Measurements from ENCODE around the gene IL17REL.

IL17REL gene

DNA sequence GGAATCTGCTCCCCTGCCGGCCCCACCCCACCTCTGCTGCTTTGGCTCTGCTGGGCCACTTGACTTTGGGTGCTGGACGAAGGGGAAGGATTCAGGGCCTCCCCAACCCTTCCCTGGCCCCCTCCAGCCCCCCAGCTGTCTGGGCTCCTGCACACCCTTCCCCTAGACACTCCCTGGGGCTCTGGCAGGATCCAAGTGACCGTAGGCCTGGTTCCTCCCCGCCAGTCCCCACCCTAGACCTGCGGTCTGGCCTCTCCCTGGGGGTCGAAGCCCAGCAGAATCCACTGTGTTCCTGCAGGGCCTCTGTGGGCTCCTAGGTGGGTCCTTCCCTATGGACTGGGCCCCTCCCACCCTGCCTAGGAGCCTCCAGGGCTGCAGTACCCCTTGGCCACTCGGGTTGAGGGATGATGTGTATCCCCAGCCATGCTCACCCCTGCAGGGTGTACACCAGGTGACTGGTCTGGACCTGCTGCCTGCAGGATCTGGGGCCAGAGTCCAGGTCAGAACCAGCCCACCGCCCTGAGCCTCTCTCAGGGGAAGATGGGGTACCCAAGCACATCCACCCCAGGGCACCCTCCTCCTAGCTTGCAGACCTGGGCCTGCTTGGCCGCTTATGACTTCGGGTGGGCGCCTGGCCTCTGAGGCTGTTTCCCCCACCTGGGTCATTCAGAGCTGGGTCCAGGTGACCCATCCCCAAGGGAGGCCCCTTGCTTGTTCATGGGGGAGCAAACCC lies 46.4 kb downstream of the IL17REL start:
- no peak for DNase-seq

DNA sequence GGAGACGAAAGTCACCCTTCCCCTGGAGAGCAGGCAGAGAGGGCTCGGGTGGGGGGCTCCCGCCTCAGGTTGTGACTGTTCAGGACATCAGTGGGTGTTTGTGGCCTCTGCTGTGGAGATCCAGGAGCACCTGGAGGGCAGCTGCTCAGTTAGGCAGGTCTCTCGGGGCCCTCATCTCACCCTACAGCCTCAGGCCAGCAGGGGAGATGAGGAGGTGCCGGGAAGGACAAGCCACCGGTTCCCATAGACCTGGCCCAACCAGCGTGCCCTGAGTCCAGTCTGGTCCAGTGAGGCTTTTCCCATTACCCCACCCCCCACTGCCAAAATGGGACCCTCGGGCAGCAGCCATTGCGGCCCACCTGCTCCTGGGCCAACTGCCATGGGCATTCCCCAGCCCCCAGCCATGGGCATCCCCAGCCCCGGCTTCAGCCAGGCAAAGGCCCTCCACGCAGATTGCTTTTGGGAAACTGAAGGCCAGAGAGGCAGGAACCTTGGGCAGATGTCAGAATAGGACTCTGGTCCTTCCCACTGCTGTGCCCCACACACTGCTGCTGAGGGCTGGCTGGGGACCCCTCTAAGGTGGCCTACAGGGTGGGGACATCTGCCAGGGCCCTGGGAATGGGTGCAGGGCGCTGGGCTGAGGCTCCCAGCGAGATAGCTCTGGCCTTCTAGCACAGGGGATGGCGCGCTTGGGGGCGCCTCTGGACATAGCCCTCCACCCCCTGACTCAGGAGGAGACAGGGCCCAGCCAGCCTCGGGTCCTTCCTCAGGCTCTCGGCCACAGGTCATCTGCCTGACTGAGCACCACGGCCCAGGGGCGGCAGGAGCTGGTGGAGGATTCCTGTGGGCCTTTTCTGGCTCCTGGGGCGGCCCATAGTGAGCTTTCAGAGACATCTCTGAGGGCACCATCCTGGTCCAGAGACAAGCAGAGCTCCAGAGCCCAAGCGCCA lies 47.2 kb downstream of the IL17REL start:
- no peak for DNase-seq

DNA sequence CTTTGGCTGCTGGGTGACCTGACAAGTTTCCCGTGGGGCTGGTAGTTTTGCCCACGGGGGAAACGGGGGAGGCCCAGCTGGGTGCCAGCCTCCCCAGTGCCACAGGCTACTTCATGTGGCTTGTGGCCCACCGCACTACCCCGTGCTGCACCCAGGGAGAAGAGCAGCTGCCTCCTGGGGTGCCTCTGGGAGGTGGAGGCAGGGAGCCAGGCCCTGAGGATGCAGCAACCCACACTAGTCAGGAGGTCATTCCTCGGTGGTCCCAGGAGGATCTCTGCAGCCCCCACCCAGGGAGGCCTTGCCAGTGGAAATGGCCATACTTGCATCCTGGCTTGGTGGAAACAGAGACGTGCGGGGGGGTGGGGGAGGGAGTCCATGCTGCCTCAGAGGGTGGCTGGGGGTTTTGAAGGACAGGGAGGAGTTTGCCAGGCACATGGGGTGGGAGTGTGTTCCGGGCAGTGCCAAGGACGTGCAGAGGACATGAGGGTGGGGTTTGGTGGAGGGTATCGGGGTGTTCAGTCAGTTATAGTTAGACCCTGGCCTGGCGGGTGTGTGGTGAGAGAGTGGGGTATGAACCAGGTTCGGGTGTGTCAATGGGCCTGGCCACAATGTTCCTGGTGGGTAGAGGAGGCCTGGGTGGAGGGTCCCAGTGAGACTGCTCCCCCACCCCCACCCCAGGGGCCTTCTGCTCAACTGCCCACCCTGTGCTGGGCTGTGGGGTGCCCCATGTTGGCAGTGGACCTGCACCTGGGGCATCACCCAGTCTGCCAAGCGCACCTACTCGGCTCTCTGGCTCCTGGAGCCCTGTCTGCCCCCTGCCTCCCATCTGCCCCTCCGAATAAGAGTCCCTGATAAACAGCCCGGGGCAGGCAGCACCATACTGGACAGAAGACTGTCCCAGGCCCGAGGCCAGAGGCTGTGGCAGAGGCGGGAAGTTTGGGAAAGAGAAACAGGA lies 48.2 kb downstream of the IL17REL start:
- no peak for DNase-seq

DNA sequence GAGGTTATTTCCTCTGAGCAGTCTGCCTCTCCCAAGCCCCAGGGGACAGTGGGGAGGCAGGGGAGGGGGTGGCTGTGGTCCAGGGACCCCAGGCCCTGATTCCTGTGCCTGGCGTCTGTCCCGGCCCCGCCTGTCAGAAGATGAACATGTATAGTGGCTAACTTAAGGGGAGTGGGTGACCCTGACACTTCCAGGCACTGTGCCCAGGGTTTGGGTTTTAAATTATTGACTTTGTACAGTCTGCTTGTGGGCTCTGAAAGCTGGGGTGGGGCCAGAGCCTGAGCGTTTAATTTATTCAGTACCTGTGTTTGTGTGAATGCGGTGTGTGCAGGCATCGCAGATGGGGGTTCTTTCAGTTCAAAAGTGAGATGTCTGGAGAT lies 48.9 kb downstream of the IL17REL start:
- no peak for DNase-seq

DNA sequence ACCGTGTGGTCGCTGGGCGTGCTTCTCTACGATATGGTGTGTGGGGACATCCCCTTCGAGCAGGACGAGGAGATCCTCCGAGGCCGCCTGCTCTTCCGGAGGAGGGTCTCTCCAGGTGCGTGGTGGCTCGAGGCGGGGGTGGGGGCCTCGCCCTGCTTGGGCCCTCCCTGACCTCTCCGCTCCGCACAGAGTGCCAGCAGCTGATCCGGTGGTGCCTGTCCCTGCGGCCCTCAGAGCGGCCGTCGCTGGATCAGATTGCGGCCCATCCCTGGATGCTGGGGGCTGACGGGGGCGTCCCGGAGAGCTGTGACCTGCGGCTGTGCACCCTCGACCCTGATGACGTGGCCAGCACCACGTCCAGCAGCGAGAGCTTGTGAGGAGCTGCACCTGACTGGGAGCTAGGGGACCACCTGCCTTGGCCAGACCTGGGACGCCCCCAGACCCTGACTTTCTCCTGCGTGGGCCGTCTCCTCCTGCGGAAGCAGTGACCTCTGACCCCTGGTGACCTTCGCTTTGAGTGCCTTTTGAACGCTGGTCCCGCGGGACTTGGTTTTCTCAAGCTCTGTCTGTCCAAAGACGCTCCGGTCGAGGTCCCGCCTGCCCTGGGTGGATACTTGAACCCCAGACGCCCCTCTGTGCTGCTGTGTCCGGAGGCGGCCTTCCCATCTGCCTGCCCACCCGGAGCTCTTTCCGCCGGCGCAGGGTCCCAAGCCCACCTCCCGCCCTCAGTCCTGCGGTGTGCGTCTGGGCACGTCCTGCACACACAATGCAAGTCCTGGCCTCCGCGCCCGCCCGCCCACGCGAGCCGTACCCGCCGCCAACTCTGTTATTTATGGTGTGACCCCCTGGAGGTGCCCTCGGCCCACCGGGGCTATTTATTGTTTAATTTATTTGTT lies 49.6 kb downstream of the IL17REL start:
- no peak for DNase-seq

DNA sequence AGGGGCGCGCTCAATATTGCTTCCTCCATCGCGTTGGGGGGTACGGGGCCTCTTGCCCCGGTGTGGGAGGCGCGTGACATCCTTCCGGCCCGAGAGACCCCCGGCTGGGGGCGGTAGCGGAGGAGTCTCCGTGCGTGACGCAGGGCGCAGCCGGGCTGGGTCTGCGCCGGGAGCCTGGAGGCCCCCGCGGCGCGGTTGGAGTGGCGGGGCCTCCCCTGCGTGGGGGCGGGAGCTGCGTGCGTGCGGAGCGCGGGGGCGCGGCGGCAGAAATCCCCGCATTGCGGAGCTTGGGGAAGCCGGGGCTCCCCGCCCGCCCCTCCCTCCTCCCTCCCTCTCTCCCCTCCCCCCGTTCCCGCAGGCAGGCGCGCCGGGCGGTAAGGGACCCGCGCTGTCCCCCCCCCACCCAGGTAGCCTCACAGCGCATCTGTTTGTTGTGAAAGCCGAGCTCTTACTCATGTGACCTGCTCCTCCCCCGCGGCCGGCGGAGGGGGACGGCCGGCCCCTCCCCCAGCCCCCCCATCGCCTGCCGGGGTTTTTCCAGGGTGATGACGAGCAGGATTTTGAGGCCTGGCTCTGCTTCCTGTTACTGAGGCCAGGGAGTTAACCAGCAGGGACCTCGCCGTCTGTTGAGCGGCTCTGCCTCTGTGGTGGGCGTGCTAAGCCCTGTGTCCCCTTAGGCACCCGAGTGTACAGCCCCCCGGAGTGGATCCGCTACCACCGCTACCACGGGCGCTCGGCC lies 50.4 kb downstream of the IL17REL start:
- DNase-seq, result peak; percentile 59

DNA sequence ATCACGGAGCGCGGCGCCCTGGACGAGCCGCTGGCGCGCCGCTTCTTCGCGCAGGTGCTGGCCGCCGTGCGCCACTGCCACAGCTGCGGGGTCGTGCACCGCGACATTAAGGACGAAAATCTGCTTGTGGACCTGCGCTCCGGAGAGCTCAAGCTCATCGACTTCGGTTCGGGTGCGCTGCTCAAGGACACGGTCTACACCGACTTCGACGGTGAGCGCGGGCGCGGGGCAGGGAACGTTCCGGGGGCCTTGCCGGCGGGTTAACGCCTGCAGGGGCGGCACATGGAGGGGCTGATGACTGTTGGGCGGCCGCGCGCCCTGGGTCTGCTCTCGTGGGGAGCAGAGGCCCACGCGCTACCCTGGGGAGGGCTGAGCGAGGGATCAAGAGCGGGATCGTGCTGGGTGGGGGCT lies 51.0 kb downstream of the IL17REL start:
- no peak for DNase-seq

DNA sequence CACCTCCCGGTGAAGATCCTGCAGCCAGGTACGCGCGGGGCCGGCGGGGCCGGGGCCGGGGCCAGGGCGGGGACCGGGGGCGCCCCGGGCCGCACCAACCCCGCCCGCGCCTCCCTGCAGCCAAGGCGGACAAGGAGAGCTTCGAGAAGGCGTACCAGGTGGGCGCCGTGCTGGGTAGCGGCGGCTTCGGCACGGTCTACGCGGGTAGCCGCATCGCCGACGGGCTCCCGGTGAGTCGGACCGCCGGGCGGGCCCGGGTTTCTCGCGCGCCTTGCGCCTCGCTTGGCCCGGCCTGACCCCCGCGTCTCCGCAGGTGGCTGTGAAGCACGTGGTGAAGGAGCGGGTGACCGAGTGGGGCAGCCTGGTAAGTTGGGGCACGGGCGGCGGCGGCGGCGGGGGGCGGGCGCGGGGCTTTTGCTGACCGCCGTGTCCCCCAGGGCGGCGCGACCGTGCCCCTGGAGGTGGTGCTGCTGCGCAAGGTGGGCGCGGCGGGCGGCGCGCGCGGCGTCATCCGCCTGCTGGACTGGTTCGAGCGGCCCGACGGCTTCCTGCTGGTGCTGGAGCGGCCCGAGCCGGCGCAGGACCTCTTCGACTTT lies 51.5 kb downstream of the IL17REL start:
- DNase-seq, result no peak

DNA sequence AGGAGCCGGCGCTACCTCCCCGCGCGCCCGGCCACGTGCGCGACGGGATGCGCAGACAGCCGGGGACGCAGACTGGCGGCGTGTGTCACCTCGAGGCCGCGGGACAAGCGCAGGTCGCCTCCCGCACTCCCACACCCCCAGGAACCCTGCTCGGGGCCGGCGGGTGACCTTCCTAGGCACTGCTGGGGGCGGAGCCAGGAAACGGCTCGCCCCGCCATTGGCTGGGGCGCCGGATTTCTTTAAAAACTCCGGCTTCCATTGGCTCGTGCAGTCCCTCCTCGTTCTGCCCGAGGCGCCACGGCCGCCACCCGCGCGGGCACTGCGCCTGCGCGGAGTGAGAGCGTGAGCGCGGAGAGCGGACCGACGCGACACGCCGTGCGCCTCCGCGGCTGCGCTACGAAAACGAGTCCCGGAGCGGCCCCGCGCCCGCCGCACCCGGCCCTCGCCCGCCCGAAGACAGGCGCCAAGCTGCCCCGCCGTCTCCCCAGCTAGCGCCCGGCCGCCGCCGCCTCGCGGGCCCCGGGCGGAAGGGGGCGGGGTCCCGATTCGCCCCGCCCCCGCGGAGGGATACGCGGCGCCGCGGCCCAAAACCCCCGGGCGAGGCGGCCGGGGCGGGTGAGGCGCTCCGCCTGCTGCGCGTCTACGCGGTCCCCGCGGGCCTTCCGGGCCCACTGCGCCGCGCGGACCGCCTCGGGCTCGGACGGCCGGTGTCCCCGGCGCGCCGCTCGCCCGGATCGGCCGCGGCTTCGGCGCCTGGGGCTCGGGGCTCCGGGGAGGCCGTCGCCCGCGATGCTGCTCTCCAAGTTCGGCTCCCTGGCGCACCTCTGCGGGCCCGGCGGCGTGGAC lies 52.2 kb downstream of the IL17REL start, which contains the start of gene PIM3:
TSS of gene PIM3 (plus strand) at position 614 of the 846 bp plus-strand sequence. CDS start at position 790, 176 bp downstream.
- peak; percentile 88 for DNase-seq

DNA sequence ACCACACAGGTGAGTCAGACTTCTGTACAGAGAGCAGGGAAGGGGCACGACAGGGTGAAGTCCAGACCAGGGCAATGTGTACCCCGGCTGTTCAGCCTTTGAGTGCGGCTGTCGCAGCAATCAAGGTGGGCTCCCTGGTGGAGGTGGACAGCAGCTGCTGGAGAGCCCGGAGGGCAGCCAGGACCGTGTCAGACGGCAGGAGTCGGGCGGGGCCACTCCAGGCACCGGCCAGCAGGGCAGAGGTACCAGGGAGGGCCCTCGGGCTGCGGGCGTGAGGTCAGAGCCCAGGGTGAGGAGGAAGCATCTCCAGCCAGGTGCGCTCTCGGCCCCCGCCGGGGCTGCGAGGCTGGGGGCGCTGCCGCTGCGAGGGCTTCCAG lies 52.8 kb downstream of the IL17REL start:
- no peak for DNase-seq

DNA sequence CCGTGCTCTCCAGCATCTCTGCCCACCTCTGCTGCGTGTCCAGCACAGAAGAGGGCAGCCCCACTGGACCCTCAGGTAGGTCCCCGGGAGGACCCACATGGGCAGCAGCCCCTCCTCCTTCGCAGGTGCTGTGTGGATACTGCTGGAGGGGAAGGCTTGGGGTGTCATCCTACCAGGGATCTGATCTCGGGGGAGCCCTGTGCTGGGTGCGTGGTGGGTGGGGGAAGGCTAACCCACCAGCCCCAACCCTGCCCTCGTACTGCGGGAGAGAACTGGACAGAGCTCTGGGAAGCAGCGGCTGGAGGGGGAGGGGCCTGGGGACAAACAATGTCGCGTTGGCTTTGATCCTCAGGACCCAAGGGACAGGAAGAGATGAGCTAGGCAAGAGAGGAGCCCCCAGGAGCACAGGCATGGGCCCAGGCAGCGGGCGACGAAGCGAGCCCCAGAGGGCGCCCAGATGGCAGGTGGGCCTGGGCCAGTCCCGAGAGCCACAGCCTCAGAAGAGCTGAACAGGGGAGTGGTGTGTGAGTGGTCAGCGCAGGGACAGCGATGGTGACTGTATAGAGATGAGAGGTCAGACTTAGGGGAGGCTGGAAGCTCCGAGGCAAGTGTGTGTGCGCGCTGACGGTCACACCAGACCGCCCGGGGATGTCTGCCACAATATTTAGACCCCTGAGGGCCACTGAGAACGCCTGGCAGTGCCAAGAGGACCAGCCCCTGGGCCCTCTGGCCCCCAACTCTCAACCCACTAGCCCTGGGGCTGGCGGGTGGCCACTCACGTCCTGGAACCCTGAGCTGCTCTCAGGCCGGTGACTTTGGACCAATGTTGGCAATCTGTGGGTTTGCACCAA lies 53.4 kb downstream of the IL17REL start:
- DNase-seq, result no peak

DNA sequence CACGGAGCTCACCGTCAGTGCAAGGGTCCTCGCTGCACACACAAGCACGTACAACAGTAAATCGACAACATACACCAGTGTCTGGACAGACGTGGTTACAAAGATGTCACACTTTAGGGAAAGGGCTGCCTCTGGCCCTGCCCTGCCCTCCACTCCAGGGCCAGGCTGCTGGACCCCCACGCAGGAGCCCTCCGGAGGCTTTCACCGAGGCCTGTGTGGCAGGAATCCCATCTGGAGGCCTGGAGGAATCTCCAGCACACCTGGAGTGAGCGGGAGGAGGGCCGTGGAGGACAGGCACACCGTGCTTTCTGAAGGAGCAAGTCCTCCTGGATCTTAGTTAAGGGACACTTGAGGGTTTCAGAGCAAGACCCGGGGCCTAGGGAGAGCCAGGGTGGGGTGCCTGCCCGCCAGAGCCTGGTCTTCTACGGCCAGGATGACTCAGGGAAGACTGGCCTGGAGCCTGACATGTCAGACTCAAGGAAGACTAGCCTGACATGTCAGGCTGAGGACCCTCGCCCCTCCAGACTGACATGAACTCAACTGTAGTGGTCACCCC lies 54.1 kb downstream of the IL17REL start:
- DNase-seq, result no peak

DNA sequence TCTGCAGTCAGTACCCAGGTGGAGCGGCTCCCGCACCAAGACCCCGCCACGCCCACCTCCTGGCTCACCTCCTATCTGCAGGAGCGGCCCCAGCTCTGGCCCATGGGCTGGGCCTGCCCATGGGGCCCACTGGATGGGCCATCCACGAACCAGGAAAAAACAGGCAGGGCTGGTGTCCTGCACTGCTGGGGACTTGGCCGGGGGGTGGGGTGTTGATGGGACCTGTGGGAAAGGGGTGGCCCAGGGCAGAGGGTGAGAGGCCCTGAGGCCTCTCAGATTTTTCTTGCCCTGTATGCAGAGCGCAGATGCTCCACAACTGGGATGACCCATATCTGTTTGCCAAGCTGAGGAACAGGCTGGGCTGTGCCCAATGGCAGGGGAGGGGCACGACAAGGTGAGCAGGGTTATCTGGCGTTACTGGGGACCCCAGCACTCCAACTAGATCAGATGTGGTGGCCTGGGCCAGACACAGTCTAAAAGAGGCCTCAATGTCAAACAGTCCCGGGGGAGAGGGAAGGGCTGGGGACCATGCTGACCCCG lies 54.7 kb downstream of the IL17REL start:
- no peak for DNase-seq

DNA sequence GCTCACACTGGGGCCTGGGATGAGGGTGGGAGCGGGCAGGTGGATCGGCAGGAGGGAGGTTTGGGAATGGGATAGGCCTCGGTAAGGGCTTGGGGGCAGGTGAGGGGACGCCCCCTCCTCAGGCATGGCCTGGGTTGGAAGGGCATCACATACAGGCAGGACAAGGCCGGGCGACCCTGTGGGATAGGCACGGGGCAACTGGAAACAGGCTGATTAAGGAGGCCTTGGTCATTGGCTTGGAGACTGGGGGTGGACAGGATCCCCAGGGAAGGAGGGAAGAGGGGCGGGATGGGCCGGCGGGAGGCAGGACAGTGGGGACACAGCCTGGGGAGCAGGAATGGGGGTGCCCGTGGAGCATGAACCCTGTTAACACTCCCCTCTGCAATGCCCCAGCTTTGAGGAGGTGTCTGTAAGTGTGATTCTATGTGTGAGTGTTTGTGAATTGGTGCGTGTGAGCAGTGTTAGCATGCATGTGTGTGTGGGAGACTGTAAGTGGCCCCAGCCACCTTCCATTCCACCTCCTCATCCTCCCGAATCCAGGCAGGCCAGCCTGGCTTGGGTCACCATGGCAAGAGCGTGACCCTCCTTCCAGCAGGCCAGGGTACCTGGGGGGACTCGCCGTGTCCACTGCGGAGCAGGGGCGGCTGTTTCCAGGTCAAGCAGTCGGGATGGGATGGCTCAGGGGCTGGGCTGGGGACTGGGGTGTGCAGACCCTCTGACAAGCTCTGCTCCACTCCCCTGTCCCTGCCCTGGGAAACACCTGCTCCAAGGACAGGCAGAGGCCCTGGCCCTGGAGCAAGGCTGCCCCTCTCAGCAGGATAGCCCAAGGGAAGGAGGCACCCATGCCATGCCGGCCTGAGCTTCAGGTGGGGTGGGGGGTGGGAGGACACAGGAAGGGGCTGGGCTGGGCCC lies 55.4 kb downstream of the IL17REL start:
- no peak for DNase-seq

DNA sequence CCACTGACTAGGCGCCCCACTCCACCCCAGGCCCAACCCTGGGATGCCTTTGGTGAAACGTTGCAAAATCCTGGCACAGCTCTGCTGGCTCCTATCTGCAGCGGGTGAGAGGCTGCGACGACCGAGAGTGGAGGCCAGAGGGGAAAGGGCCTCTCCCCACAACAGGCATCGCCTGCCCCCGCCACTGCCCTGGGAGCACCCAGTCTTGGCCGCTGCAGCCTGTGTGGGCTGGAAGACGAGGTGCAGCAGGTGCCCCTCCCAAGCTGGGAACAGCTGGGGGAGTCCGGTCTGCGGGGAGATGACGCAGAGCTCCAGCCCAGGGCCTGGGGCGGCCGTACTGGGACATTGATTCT lies 56.2 kb downstream of the IL17REL start:
- no peak for DNase-seq

DNA sequence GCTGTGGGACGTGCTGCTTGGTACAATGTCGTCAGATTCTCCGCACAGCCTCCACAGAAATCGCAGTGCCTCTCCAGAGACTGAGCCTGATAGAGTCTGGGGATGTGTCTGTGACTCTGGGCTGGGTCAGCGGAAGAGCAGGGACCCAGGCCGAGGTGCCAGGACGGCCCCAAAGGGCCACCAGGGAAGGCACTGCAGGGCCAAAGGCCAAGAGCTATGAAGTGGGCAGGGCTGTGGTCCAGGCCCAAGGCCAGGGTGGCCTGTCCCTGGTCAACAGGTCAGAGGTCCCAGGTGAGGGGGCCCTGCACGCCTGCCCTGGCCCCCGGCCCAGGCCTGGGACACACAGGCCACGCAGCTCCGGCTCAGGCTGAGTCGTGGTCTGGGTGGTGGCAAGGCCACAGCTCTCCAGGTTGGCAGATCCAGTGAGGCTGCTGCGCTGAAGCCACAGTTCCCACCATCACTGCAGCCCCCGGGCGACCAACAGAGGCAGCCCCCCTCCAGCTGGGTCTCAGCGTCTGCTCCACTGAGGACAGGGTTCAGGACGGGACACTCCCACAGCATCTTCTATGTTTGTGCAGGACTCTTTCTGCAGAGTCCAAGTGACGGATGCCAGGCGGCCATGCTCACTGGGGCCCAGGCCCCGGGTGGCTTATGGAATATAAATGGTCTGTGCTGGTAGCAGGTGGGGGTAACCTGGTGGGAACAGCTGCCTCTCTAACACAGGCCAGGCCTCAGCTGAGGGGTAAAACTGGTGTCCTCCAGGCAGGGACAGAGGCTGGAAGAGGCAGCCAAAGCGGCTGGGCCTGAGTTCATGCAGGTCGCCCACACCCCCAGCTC lies 56.8 kb downstream of the IL17REL start:
- DNase-seq, result no peak
